A549 (cell line): ENCODE data around the gene TRAF1.

Experiments
- SMC3 ChIP-seq: fragments of >200 bp; sonication (Bioruptor Twin); formaldehyde crosslinking; IDR thresholded peaks from 3 replicates; pipeline ENCODE4 v1.6.1; 2018; ENCODE audit warnings: inconsistent platforms
- ZSCAN20 ChIP-seq: fragments of 250-450 bp; sonication (Bioruptor Pico); IDR thresholded peaks from 2 replicates; pipeline ENCODE4 v1.8.0; 2022; ENCODE audit warnings: mild to moderate bottlenecking, moderate library complexity
- TF ChIP-seq, protein P1 (sequence below): fragments of 250-450 bp; sonication (Bioruptor Pico); IDR thresholded peaks from 2 replicates; pipeline ENCODE4 v1.5.0; 2021; ENCODE audit warnings: mild to moderate bottlenecking, moderate library complexity, borderline replicate concordance

DNA sequence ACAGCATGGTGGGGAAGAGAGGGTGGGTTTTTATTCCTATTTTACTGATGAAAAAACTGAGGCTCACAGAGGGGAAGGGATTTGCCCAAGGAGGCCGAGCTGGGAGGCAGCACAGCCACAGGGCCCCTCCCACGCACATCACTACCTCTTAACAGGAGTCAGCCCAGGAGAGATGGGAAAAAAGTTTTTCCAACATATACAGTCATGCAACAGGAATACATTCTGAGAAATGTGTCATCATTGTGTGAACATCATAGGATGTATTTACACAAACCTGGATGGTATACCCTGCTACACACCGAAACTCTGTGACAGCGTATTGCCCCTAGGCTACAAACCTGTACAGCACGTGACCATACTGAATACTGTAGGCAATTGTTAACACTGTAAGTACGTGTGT is 11.6 kb downstream of the TRAF1 start:
- TF ChIP-seq ZSCAN20 (CRISPR knock-in tag): no peak
- no peak for TF ChIP-seq SMC3
- TF ChIP-seq, protein P1, sequence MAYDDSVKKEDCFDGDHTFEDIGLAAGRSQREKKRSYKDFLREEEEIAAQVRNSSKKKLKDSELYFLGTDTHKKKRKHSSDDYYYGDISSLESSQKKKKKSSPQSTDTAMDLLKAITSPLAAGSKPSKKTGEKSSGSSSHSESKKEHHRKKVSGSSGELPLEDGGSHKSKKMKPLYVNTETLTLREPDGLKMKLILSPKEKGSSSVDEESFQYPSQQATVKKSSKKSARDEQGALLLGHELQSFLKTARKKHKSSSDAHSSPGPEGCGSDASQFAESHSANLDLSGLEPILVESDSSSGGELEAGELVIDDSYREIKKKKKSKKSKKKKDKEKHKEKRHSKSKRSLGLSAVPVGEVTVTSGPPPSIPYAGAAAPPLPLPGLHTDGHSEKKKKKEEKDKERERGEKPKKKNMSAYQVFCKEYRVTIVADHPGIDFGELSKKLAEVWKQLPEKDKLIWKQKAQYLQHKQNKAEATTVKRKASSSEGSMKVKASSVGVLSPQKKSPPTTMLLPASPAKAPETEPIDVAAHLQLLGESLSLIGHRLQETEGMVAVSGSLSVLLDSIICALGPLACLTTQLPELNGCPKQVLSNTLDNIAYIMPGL: no peak
